SH-SY5Y (cell line): ENCODE results near the gene INSC.

Experiments
- GATA2 ChIP-seq: IDR thresholded peaks from 2 replicates; pipeline ENCODE4 v1.6.1; 2011; ENCODE audit warnings: mild to moderate bottlenecking, low read depth, low read length
- GATA3 ChIP-seq: IDR thresholded peaks from 2 replicates; pipeline ENCODE4 v1.6.1; 2011; ENCODE audit warnings: low read depth, mild to moderate bottlenecking, low read length, moderate library complexity

DNA sequence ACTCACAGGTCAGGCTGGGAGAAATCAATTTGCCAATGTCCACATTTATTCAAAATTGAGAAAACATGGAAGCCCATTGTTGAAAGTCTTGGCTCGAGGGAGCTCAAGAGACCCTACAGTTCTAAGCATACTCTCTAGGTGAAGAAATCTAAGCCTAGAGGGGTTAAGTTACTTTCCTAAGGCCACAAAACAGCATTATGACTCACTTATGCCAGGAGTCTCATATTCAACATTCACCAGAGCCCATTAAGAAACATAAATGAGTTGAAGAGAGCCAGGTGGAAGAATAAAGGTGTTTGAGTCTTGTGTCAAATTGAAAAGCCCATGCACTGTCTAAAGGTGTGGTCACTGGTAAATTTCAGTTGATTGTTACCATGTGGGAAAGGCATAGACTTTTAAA lies 108.1 kb downstream of the INSC start:
- TF ChIP-seq GATA3 (no peak), GATA2 (no peak)
